Adipose tissue (tissue), 3 donors: Measurements from ENCODE around the gene ZSCAN20. TPM values are rescaled to one million over a fixed set of nuclear protein-coding genes. Genes with fewer than 3 reads are reported as not detected.
"Not testable (repeated sequence)": the region's sequence is repeated elsewhere in the genome, so short reads cannot be mapped to it uniquely, and the experiment has no call there.

Experiments used
- H3K27ac ChIP-seq: one replicate; pipeline ENCODE4 v1.5.1; 2013; ENCODE audit warnings: low read depth, low read length
- WGBS, 3 donors: extraction: QIAGEN DNeasy Blood & Tissue Kit; methylation state at CpG; one replicate each; pipeline ENCODE4 v1.1.7; 2013; 5-methylcytosine and 5-hydroxymethylcytosine counted together
- polyA plus RNA-seq, 3 donors: library from polyadenylated mRNA; stranded (reverse); fragments of 200-250 nt; gene quantifications; one replicate each; pipeline ENCODE4 v1.2.3, GENCODE V29; 2013
- donor health status: healthy with polysubstance abuse.
- donor health status: Bipolar disorder and iron deficiency.
- donor health status: healthy.

ZSCAN20 gene
- polyA plus RNA-seq, 3 donors: 0.52 to 2.0 (median 0.64) TPM

- no peak overlapping the region for H3K27ac ChIP-seq
- 74 to 85% (median 79%) methylated on average over 4 of the region's 4 CpGs for WGBS, 3 donors
These were observed 3.9 kb upstream of the ZSCAN20 start for GRCh38 chr1:33468531-33468930.

- no peak overlapping the region for H3K27ac ChIP-seq
- WGBS, 3 donors: 72 to 84% (median 76%) methylated on average over 3 of the region's 3 CpGs
These were observed 3.5 kb upstream of the ZSCAN20 start for GRCh38 chr1:33468967-33469366.

- 80 to 93% (median 89%) methylated on average over 2 of the region's 2 CpGs for WGBS, 3 donors
- H3K27ac ChIP-seq: no peak overlapping the region
These were observed 2.8 kb upstream of the ZSCAN20 start for GRCh38 chr1:33469691-33470090.

GRCh38 chr1:33470495-33471012 lies 1.9 kb upstream of the ZSCAN20 start:
- WGBS, 3 donors: 3 to 6% (median 4%) methylated on average over 11 of the region's 11 CpGs
- no peak overlapping the region for H3K27ac ChIP-seq

- WGBS, 3 donors: 77 to 92% (median 91%) methylated on average over 4 of the region's 4 CpGs
- H3K27ac ChIP-seq: no peak overlapping the region
These were observed 1.0 kb upstream of the ZSCAN20 start for GRCh38 chr1:33471416-33471815.

- no peak overlapping the region for H3K27ac ChIP-seq
These were observed 1.5 kb downstream of the ZSCAN20 start for GRCh38 chr1:33473900-33474299.

GRCh38 chr1:33477451-33477850 lies 5.0 kb downstream of the ZSCAN20 start:
- WGBS, 3 donors: 72 to 81% (median 73%) methylated on average over 4 of the region's 4 CpGs
- H3K27ac ChIP-seq: no peak overlapping the region

- no peak overlapping the region for H3K27ac ChIP-seq
- WGBS, 3 donors: 96 to 100% (median 96%) methylated on average over 2 of the region's 2 CpGs
These were observed 10.0 kb downstream of the ZSCAN20 start for GRCh38 chr1:33482412-33482811.

GRCh38 chr1:33488624-33489023 lies 16.2 kb downstream of the ZSCAN20 start:
- 94 to 100% (median 97%) methylated on average over 2 of the region's 2 CpGs for WGBS, 3 donors
- H3K27ac ChIP-seq: no peak overlapping the region

GRCh38 chr1:33494929-33495328 lies 22.5 kb downstream of the ZSCAN20 start:
- WGBS, 3 donors: 96 to 98% (median 98%) methylated on average over 9 of the region's 9 CpGs

GRCh38 chr1:33497410-33497809 lies 25.0 kb downstream of the ZSCAN20 start:
- no peak overlapping the region for H3K27ac ChIP-seq
- WGBS, 3 donors: 96 to 98% (median 96%) methylated on average over 1 of the region's 1 CpG

More at GRCh38 chr1:33494929-33495328, 22.5 kb downstream of the ZSCAN20 start:
- no peak overlapping the region for H3K27ac ChIP-seq

- 66 to 73% (median 71%) methylated on average over 4 of the region's 4 CpGs for WGBS, 3 donors
- no peak overlapping the region for H3K27ac ChIP-seq
These were observed 28.1 kb downstream of the ZSCAN20 start for GRCh38 chr1:33500547-33500946.

GRCh38 chr1:33501309-33501708 lies 28.9 kb downstream of the ZSCAN20 start:
- no peak overlapping the region for H3K27ac ChIP-seq
- WGBS, 3 donors: 85 to 90% (median 86%) methylated on average over 2 of the region's 2 CpGs

- no peak overlapping the region for H3K27ac ChIP-seq
- WGBS, 3 donors: 89 to 91% (median 90%) methylated on average over 8 of the region's 8 CpGs
These were observed 29.3 kb downstream of the ZSCAN20 start for GRCh38 chr1:33501774-33502173.

GRCh38 chr1:33502726-33503125 lies 30.3 kb downstream of the ZSCAN20 start:
- WGBS, 3 donors: 65 to 84% (median 65%) methylated on average over 5 of the region's 5 CpGs
- no peak overlapping the region for H3K27ac ChIP-seq

- WGBS, 3 donors: 77 to 91% (median 88%) methylated on average over 1 of the region's 1 CpG
- H3K27ac ChIP-seq: no peak overlapping the region
These were observed 31.1 kb downstream of the ZSCAN20 start for GRCh38 chr1:33503506-33503905.

- WGBS, 3 donors: 95 to 96% (median 96%) methylated on average over 3 of the region's 3 CpGs
- H3K27ac ChIP-seq: no peak overlapping the region
These were observed 35.2 kb downstream of the ZSCAN20 start for GRCh38 chr1:33507661-33508060.

GRCh38 chr1:33508151-33508550 lies 35.7 kb downstream of the ZSCAN20 start:
- WGBS, 3 donors: 86 to 96% (median 89%) methylated on average over 1 of the region's 1 CpG
- no peak overlapping the region for H3K27ac ChIP-seq

GRCh38 chr1:33509276-33509675 lies 36.8 kb downstream of the ZSCAN20 start:
- WGBS, 3 donors: 91 to 92% (median 91%) methylated on average over 12 to 24 of the region's 24 CpGs
- not testable (repeated sequence) for H3K27ac ChIP-seq

- 75 to 91% (median 86%) methylated on average over 6 of the region's 6 CpGs for WGBS, 3 donors
- no peak overlapping the region for H3K27ac ChIP-seq
These were observed 40.0 kb downstream of the ZSCAN20 start for GRCh38 chr1:33512226-33513011.
